Central memory CD8-positive, alpha-beta T cell (primary cell): ENCODE data around the gene MPHOSPH9.

ENCODE experiments used
- ATAC-seq: fragments of 150-1000 bp; cut with Tn5 transposase; replicated peaks from 2 replicates; pipeline ENCODE4 v1.10.0; 2022; ENCODE audit warnings: mild to moderate bottlenecking, moderate FRiP score, moderate number of reproducible peaks; ENCODE audit not compliant: poor library complexity, severe bottlenecking; ENCODE audit errors: extremely low read depth
- DNase-seq, 2 donors: peaks; one replicate each; pipeline ENCODE4 v3.0.0; 2021; ENCODE audit warnings: low spot score in 2 of 2
- H3K27ac Mint-ChIP-seq: one replicate; pipeline ENCODE4 v1.8.0; 2022; ENCODE audit warnings: low read depth, mild to moderate bottlenecking, moderate library complexity, mixed read lengths
- H3K27me3 Mint-ChIP-seq: one replicate; pipeline ENCODE4 v1.8.0; 2022; ENCODE audit warnings: mixed read lengths
- H3K36me3 Mint-ChIP-seq: one replicate; pipeline ENCODE4 v1.8.0; 2022; ENCODE audit warnings: mild to moderate bottlenecking, moderate library complexity, mixed read lengths; ENCODE audit not compliant: insufficient read depth
- H3K4me1 Mint-ChIP-seq: one replicate; pipeline ENCODE4 v1.8.0; 2022; ENCODE audit warnings: mixed read lengths
- H3K4me3 Mint-ChIP-seq: one replicate; pipeline ENCODE4 v1.8.0; 2022; ENCODE audit warnings: mild to moderate bottlenecking, moderate library complexity, mixed read lengths
- H3K9me3 Mint-ChIP-seq: one replicate; pipeline ENCODE4 v1.8.0; 2022; ENCODE audit warnings: mixed read lengths

Gene MPHOSPH9, protein sequence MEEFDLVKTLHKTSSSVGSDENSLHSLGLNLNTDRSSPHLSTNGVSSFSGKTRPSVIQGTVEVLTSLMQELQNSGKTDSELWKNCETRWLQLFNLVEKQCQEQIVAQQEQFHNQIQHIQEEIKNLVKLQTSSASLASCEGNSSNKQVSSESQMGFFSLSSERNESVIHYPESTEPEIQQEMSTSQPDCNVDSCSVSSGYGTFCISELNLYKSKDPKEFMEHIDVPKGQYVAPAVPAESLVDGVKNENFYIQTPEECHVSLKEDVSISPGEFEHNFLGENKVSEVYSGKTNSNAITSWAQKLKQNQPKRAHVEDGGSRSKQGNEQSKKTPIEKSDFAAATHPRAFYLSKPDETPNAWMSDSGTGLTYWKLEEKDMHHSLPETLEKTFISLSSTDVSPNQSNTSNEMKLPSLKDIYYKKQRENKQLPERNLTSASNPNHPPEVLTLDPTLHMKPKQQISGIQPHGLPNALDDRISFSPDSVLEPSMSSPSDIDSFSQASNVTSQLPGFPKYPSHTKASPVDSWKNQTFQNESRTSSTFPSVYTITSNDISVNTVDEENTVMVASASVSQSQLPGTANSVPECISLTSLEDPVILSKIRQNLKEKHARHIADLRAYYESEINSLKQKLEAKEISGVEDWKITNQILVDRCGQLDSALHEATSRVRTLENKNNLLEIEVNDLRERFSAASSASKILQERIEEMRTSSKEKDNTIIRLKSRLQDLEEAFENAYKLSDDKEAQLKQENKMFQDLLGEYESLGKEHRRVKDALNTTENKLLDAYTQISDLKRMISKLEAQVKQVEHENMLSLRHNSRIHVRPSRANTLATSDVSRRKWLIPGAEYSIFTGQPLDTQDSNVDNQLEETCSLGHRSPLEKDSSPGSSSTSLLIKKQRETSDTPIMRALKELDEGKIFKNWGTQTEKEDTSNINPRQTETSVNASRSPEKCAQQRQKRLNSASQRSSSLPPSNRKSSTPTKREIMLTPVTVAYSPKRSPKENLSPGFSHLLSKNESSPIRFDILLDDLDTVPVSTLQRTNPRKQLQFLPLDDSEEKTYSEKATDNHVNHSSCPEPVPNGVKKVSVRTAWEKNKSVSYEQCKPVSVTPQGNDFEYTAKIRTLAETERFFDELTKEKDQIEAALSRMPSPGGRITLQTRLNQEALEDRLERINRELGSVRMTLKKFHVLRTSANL

GRCh38 chr12:123232807-123233504 is at the start of gene MPHOSPH9, which contains the start of gene MTRFR:
MPHOSPH9 (minus strand) TSS chr12:123233141; CDS start chr12:123230364, 2,777 bp downstream.
MTRFR (plus strand) TSS chr12:123233436; CDS start chr12:123253675, 20,239 bp downstream.
- DNase-seq (peak; percentile 94 to 99), ATAC-seq (peak; percentile 91)
- Mint-ChIP-seq H3K27me3 (no peaks in the 10 kb centered on the region), H3K36me3 (peaks cover 29% of the 10 kb centered on the region), H3K27ac (peak within 1 kb of the TSS; percentile 94), H3K9me3 (no peaks in the 10 kb centered on the region), H3K4me3 (peak within 1 kb of the TSS; percentile 95), H3K4me1 (peaks cover 56% of the 10 kb centered on the region)

DNA sequence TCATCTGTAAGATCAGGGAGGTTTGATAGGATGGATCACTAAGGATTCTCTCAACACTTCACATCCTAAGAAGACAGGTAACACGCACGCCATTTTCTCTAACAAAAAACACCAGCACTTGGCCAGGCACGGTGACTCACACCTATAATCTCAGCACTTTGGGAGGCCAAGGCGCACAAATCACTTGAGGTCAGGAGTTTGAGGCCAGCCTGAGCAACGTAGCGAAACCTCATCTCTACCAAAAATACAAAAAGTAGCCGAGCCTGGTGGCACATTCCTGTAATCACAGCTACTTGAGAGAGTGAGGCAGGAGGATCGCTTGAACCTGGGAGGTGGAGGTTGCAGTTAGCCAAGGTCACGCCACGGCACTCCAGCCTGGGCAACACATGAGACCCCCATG is 49.2 kb upstream of the MPHOSPH9 start:
- no peak for ATAC-seq
- Mint-ChIP-seq H3K27me3 (no peaks in the 10 kb centered on the region), H3K9me3 (no peaks in the 10 kb centered on the region), H3K27ac (no peak overlapping the region), H3K36me3 (no peaks in the 10 kb centered on the region), H3K4me3 (no peak overlapping the region), H3K4me1 (no peaks in the 10 kb centered on the region)
- no peak for DNase-seq

- no peak for DNase-seq
- ATAC-seq: no peak
- H3K4me1 Mint-ChIP-seq: no peaks in the 10 kb centered on the region
- H3K36me3 Mint-ChIP-seq: no peaks in the 10 kb centered on the region
- H3K27ac Mint-ChIP-seq: no peak overlapping the region
- H3K27me3 Mint-ChIP-seq: no peaks in the 10 kb centered on the region
- no peaks in the 10 kb centered on the region for H3K9me3 Mint-ChIP-seq
- no peak overlapping the region for H3K4me3 Mint-ChIP-seq
Measured at GRCh38 chr12:123280971-123281370, 48.0 kb upstream of the MPHOSPH9 start.

DNA sequence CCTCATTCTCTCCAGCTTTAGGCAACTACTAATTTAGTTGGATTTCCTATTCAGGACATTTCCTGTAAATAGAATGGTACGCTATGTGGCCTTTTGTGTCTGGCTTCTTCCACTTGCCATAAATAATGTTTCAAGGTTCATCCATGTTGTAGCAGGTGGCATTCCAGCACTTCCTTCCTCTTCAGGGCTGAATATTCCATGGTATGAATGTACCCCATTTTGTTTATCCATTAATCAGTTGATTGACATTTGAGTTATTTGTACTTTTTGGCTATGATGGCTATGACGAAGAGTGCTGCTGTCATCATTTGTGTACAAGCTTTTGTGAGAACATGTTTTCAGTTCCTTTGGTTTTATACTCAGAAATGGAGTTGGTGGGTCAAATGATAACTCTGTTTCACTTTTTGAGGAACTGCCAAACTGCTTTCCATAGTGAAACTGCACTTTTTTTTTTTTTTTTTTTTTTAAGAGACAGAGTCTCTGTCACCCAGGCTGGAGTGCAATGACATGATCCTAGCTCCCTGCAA is 45.2 kb upstream of the MPHOSPH9 start:
- Mint-ChIP-seq H3K36me3 (no peaks in the 10 kb centered on the region), H3K27me3 (no peaks in the 10 kb centered on the region), H3K4me3 (no peak overlapping the region), H3K4me1 (no peaks in the 10 kb centered on the region), H3K9me3 (no peaks in the 10 kb centered on the region), H3K27ac (no peak overlapping the region)
- peak; percentile 19 for ATAC-seq
- no peak for DNase-seq

DNA sequence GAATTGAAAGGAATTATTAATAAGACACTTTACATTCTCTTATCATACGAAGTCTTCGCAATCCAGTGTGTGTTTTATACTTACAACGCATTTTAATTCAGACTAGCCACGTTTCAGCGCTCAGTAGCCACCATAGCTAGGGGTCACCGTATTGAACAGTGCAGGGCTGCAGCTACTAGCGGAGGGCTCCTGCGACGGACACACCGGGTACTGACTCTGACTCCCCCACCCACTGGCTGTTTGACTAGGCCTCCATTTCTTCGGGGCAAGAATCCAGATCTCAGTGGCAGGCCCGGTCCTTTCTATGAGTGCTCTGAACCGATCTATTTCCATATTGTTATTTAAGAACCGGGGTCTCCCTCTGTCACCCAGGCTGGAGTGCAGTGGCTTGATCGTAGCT is 40.2 kb upstream of the MPHOSPH9 start:
- Mint-ChIP-seq H3K36me3 (peaks cover 6% of the 10 kb centered on the region), H3K27ac (no peak overlapping the region), H3K27me3 (no peaks in the 10 kb centered on the region), H3K4me3 (peak overlapping the region; percentile 51), H3K9me3 (no peaks in the 10 kb centered on the region), H3K4me1 (peaks cover 11% of the 10 kb centered on the region)
- no peak for ATAC-seq
- DNase-seq: no peak

DNA sequence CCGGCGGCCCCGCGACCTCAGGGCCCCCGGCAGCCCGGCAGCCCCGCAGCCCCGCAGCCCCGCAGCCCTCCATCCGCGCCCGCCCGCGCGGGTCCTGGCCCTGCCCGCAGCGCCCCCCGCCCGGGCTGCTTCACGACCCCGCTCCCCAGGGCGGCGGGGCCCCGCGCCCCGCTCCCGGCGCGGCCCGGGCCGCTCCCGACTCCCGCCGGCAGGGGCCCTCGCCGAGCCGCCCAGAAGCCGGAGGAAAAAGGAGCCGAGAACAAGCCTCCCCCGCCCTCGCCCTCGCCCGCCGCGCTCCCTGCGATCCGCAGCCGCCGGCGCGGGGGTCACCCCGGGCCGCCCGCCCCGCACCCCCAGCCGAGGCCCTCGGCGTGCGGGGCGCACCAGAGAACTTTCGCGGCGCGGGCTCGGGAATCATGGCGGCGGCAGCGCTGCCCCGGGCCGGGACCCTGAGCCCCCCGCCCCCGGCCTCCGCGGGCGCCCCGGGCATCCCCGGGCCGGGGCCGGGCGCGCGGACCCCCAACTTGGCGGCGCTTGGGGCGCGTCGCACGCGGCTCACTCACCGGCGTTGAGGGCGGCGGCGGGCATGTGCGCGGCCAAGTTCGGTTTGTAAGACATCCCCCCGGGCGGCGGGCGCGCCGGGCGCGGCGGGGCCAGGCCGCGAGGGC is 38.2 kb upstream of the MPHOSPH9 start:
- no peak overlapping the region for H3K27ac Mint-ChIP-seq
- H3K4me3 Mint-ChIP-seq: no peak overlapping the region
- ATAC-seq: peak; percentile 80
- H3K4me1 Mint-ChIP-seq: peaks cover 23% of the 10 kb centered on the region
- H3K36me3 Mint-ChIP-seq: peaks cover 6% of the 10 kb centered on the region
- peak; percentile 45 to 47 for DNase-seq
- no peaks in the 10 kb centered on the region for H3K9me3 Mint-ChIP-seq
- H3K27me3 Mint-ChIP-seq: no peaks in the 10 kb centered on the region

DNA sequence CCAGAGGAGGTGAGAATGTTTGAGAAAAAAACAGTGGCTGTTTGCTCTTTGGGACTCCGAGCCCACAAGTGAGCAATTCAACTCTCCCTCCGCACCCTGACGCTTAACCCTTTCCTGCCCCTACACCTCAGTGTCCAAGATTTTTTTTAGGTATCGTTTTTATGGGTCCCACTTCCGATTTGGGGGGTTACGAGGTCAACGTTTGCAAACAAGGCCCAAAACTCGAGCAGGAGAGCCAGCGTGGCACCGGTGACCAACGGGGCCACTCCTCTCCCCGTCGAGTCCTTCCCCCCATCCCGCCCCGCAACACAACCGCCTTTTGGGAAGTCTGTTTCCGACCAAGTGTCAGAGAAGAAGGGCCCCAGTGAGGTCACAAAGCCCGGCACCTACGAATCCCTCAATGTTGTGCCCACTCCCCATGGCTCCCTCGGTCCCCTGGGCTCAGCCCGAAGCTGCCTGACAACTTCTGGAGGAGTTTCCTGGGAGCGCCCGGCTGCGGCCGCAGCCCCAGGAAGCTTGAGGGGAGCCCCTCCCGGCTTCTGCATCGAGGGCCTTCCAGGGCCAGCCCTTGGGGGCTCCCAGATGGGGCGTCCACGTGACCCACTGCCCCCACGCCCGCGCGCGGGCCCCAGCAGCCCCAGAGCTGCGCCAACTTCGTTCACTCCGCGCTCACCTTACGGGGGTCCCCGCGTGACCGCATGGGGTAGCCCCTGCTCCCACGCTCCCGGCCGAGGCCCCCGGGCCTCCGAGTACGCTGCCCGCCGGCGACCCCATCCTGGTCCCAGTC is 37.5 kb upstream of the MPHOSPH9 start:
- Mint-ChIP-seq H3K27ac (no peak overlapping the region), H3K27me3 (no peaks in the 10 kb centered on the region), H3K36me3 (peaks cover 8% of the 10 kb centered on the region), H3K4me3 (peak overlapping the region; percentile 70), H3K4me1 (peaks cover 23% of the 10 kb centered on the region), H3K9me3 (no peaks in the 10 kb centered on the region)
- ATAC-seq (peak; percentile 4), DNase-seq (no peak)

- H3K4me1 Mint-ChIP-seq: peaks cover 23% of the 10 kb centered on the region
- peaks cover 8% of the 10 kb centered on the region for H3K36me3 Mint-ChIP-seq
- no peak overlapping the region for H3K27ac Mint-ChIP-seq
- ATAC-seq: no peak
- H3K9me3 Mint-ChIP-seq: no peaks in the 10 kb centered on the region
- no peaks in the 10 kb centered on the region for H3K27me3 Mint-ChIP-seq
- DNase-seq: no peak
- peak overlapping the region; percentile 70 for H3K4me3 Mint-ChIP-seq
Measured at GRCh38 chr12:123269896-123270213, 36.9 kb upstream of the MPHOSPH9 start.

- Mint-ChIP-seq H3K4me1 (peaks cover 23% of the 10 kb centered on the region), H3K27ac (no peak overlapping the region), H3K36me3 (peaks cover 8% of the 10 kb centered on the region), H3K27me3 (no peaks in the 10 kb centered on the region), H3K9me3 (no peaks in the 10 kb centered on the region), H3K4me3 (peak overlapping the region; percentile 70)
- DNase-seq (no peak), ATAC-seq (no peak)
Measured at GRCh38 chr12:123269395-123269892, 36.5 kb upstream of the MPHOSPH9 start.

- Mint-ChIP-seq H3K4me1 (peaks cover 23% of the 10 kb centered on the region), H3K27me3 (no peaks in the 10 kb centered on the region), H3K9me3 (no peaks in the 10 kb centered on the region), H3K27ac (no peak overlapping the region), H3K36me3 (peaks cover 8% of the 10 kb centered on the region), H3K4me3 (peak overlapping the region; percentile 70)
- DNase-seq (no peak), ATAC-seq (no peak)
Measured at GRCh38 chr12:123268850-123269249, 35.9 kb upstream of the MPHOSPH9 start.
